B cell (primary cell): ENCODE data around the gene TGFBI. TPM values are rescaled to one million over a fixed set of nuclear protein-coding genes. Genes with fewer than 3 reads are reported as not detected.
"Not testable (repeated sequence)": the region's sequence is repeated elsewhere in the genome, so short reads cannot be mapped to it uniquely, and the experiment has no call there.

ENCODE experiments used
- ATAC-seq: fragments of 200-7000 bp; cut with Tn5 transposase; one replicate; pipeline ENCODE4 v1.10.0; 2021; ENCODE audit warnings: low read depth, mild to moderate bottlenecking, moderate number of reproducible peaks, moderate library complexity
- CTCF ChIA-PET: fragments of 350-600 bp; sonication (Branson Sonifier 250); formaldehyde crosslinking; loops from one replicate; lab custom pipeline; 2021; ENCODE audit warnings: antibody characterized with exemption, inconsistent platforms; lab: Charles Lee
- POLR2A ChIA-PET: fragments of 350-600 bp; sonication (Branson Sonifier 250); formaldehyde crosslinking; loops from one replicate; lab custom pipeline; 2021; ENCODE audit warnings: antibody characterized with exemption; lab: Charles Lee
- DNase-seq: peaks from one replicate; pipeline ENCODE4 v3.0.0; 2013
- H2AFZ ChIP-seq: 2 replicates; pipeline ENCODE4 v1.6.1; 2012; ENCODE audit warnings: mild to moderate bottlenecking, low read depth, low read length; ENCODE audit not compliant: insufficient read depth, poor library complexity, severe bottlenecking
- H3K27ac ChIP-seq, 2 donors: 1 replicate in 1 of 2; 2 replicates in 1 of 2; pipeline ENCODE4 v1.5.1; 2012 to 2013; ENCODE audit warnings: low read length in 2 of 2, mild to moderate bottlenecking in 2 of 2, moderate library complexity in 1 of 2
- H3K27me3 ChIP-seq, 4 experiments: fragments of 200-600 bp in 1 of 4; sonication (generic) in 1 of 4; replicated peaks in 1 of 4; 1 replicate in 2 of 4; 2 replicates in 2 of 4; pipeline versions ENCODE4 v1.6.1 to v1.7.0; 2013 to 2016; ENCODE audit warnings: low read length in 3 of 4, mild to moderate bottlenecking in 2 of 4, mixed read lengths in 1 of 4, moderate library complexity in 1 of 4; ENCODE audit not compliant: insufficient read depth in 4 of 4, control insufficient read depth in 3 of 4; ENCODE audit errors: control extremely low read depth in 1 of 4
- H3K36me3 ChIP-seq, 2 experiments: replicated peaks in 1 of 2; 1 replicate in 1 of 2; 2 replicates in 1 of 2; pipeline versions ENCODE4 v1.6.1 to v1.7.1; 2013; ENCODE audit warnings: low read length in 1 of 2; ENCODE audit not compliant: insufficient read depth in 2 of 2, control insufficient read depth in 1 of 2; ENCODE audit errors: control extremely low read depth in 1 of 2, extremely low read depth in 1 of 2
- H3K4me1 ChIP-seq, 2 donors: fragments of 200-600 bp in 1 of 2; sonication (generic) in 1 of 2; 1 replicate in 1 of 2; 2 replicates in 1 of 2; pipeline versions ENCODE4 v1.5.1 to v1.6.1; 2013 to 2017; ENCODE audit warnings: low read length in 2 of 2; ENCODE audit not compliant: control insufficient read depth in 2 of 2, insufficient read depth in 2 of 2
- H3K4me2 ChIP-seq: replicated peaks from 2 replicates; pipeline ENCODE3; 2012; ENCODE audit warnings: mild to moderate bottlenecking, low read depth, low read length; ENCODE audit not compliant: poor library complexity, severe bottlenecking
- H3K4me3 ChIP-seq, 5 experiments: fragments of 200-600 bp in 1 of 5; sonication (generic) in 1 of 5; 1 replicate in 3 of 5; 2 replicates in 2 of 5; pipeline versions ENCODE4 v1.5.1 to v1.7.0; 2011 to 2016; ENCODE audit warnings: low read length in 4 of 5, mild to moderate bottlenecking in 4 of 5, low read depth in 2 of 5, control low read depth in 1 of 5, moderate library complexity in 1 of 5; ENCODE audit not compliant: insufficient read depth in 1 of 5; ENCODE audit errors: control extremely low read depth in 1 of 5, extremely low read depth in 1 of 5
- H3K79me2 ChIP-seq: fragments of 200-600 bp; sonication (generic); one replicate; pipeline ENCODE4 v1.6.0; 2016; ENCODE audit warnings: low read length; ENCODE audit not compliant: control insufficient read depth, insufficient read depth
- H3K9ac ChIP-seq: fragments of 200-600 bp; sonication (generic); 2 replicates; pipeline ENCODE4 v1.6.1; 2017; ENCODE audit warnings: mild to moderate bottlenecking, low read length, moderate library complexity
- H3K9me3 ChIP-seq, 3 donors: one replicate each; pipeline versions ENCODE4 v1.6.1 to v1.7.1; 2013; ENCODE audit warnings: low read length in 2 of 3; ENCODE audit not compliant: control insufficient read depth in 2 of 3, insufficient read depth in 1 of 3; ENCODE audit errors: control extremely low read depth in 1 of 3
- H4K20me1 ChIP-seq: 2 replicates; pipeline ENCODE4 v1.6.0; 2012; ENCODE audit warnings: mild to moderate bottlenecking, low read length; ENCODE audit not compliant: insufficient read depth, control insufficient read depth, poor library complexity, severe bottlenecking
- H3K27ac Mint-ChIP-seq: one replicate; pipeline ENCODE4 v1.8.0; 2021; ENCODE audit warnings: mixed read lengths
- H3K27me3 Mint-ChIP-seq: one replicate; pipeline ENCODE4 v1.8.0; 2021; ENCODE audit warnings: mixed read lengths
- H3K4me1 Mint-ChIP-seq: one replicate; pipeline ENCODE4 v1.8.0; 2021; ENCODE audit warnings: mixed read lengths
- H3K4me3 Mint-ChIP-seq: one replicate; pipeline ENCODE4 v1.8.0; 2021; ENCODE audit warnings: mixed read lengths
- H3K9me3 Mint-ChIP-seq: one replicate; pipeline ENCODE4 v1.8.0; 2022; ENCODE audit warnings: mixed read lengths; ENCODE audit not compliant: insufficient read depth
- EZH2 ChIP-seq: IDR thresholded peaks from 2 replicates; pipeline ENCODE4 v1.6.1; 2012; ENCODE audit warnings: borderline replicate concordance, low read depth, mild to moderate bottlenecking, moderate library complexity, low read length; ENCODE audit not compliant: insufficient read depth, poor library complexity, severe bottlenecking
- WGBS: methylation state at CpG from one replicate; pipeline ENCODE4 v1.1.5; 2013; ENCODE audit warnings: missing lambda C conversion rate; ENCODE audit not compliant: insufficient coverage; 5-methylcytosine and 5-hydroxymethylcytosine counted together
- intact Hi-C: fragments of 100-400 bp; cut with micrococcal nuclease; formaldehyde crosslinking; loops from one replicate; pipeline ENCODE4 v1.10.0; 2022
- polyA plus RNA-seq: library from polyadenylated mRNA; depleted of rRNA; stranded (reverse); fragments of >200 nt; gene quantifications from 2 replicates; pipeline ENCODE4 v1.2.3, GENCODE V29; 2012
- total RNA-seq, 2 donors: library from RNA; stranded (reverse); fragments of 120-200 nt in 1 of 2; gene quantifications; 1 replicate in 1 of 2; 2 replicates in 1 of 2; pipeline versions ENCODE4 v1.2.3 to v1.2.4, GENCODE V29; 2013 to 2022
- TF ChIP-seq, protein P1 (sequence below): fragments of 200-600 bp; IDR thresholded peaks from one replicate; pipeline ENCODE4 v1.8.0; 2022; ENCODE audit warnings: antibody characterized with exemption, mild to moderate bottlenecking

The TGFBI gene
- total and polyA plus RNA-seq, 2 donors (not counting 1 experiment from before 2014, with no cell fraction given) = 3.7 to 4.5 TPM

DNA sequence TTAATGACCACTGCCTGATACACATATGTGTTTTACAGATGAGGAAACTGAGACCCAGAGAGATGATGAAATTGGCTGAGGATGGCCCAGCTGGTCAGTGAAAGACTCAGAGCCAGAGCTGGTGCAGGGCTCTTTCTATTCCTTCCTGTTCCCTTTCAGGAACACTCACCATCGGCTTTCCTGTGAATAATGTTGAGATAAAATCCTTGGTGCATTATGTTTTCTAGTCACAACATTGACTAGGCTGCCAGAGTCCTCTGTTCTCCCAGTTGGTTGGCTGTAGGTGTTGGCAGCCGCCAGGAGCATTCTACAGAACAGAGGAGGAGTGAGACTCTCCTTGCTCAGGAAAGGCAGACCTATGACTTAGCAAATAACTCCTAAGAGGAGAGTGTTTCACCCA lies 14.8 kb downstream of the TGFBI start:
- CTCF ChIA-PET = no interaction called here
- H3K9me3 ChIP-seq = peaks cover 0 to 2% (median 0%) of the 10 kb centered on the region in 3 donors

DNA sequence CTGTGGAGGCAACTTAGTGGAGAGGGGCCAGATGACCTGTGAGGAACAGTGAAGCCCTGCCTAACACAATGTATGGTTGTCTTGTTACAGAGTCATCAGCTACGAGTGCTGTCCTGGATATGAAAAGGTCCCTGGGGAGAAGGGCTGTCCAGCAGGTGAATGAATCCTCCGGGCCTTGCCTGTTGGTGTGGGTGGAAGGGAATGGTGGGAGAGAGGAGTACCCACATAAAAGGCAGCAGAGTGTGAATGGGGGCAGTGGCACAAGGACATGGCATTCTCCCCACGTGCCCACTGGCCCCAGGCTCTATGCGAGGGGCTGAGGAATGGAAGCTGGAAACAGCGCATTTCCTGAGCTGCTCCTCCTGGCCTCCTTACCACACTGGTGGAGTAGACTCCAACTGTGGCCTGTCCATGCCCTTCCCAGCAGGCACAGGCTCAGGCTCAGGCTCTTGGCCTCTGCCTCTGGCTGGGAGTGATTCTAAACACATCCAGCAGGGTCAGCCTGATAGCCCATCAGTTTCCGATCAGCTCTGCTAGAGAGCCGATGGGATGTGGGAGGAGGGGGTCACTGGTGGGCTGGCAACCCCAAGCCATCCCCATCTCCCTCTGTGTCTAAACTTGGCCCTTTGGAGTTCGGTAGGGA lies 15.3 kb downstream of the TGFBI start:
- intact Hi-C loops = no loop called here
- ChIA-PET CTCF (no interaction called here), POLR2A (no interaction called here)
- H3K4me1 ChIP-seq = no peaks in the 10 kb centered on the region
- no peaks in the 10 kb centered on the region for H4K20me1 ChIP-seq
- Mint-ChIP-seq H3K27me3 (peaks cover 3% of the 10 kb centered on the region), H3K4me1 (no peaks in the 10 kb centered on the region), H3K4me3 (no peak overlapping the region), H3K9me3 (no peaks in the 10 kb centered on the region), H3K27ac (no peak overlapping the region)
- no peak overlapping the region for H3K4me3 ChIP-seq
- H3K79me2 ChIP-seq = no peaks in the 10 kb centered on the region
- no peak for TF ChIP-seq EZH2
- TF ChIP-seq, protein P1, sequence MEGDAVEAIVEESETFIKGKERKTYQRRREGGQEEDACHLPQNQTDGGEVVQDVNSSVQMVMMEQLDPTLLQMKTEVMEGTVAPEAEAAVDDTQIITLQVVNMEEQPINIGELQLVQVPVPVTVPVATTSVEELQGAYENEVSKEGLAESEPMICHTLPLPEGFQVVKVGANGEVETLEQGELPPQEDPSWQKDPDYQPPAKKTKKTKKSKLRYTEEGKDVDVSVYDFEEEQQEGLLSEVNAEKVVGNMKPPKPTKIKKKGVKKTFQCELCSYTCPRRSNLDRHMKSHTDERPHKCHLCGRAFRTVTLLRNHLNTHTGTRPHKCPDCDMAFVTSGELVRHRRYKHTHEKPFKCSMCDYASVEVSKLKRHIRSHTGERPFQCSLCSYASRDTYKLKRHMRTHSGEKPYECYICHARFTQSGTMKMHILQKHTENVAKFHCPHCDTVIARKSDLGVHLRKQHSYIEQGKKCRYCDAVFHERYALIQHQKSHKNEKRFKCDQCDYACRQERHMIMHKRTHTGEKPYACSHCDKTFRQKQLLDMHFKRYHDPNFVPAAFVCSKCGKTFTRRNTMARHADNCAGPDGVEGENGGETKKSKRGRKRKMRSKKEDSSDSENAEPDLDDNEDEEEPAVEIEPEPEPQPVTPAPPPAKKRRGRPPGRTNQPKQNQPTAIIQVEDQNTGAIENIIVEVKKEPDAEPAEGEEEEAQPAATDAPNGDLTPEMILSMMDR = no peak
- no peaks in the 10 kb centered on the region for H3K27me3 ChIP-seq
- no peaks in the 10 kb centered on the region for H3K9me3 ChIP-seq
- 97% methylated on average over 7 of the region's 8 CpGs for WGBS
- DNase-seq (no peak), ATAC-seq (no peak)
- H2AFZ ChIP-seq = no peak overlapping the region
- H3K4me2 ChIP-seq = no peak overlapping the region
- no peak overlapping the region for H3K27ac ChIP-seq
- H3K36me3 ChIP-seq = no peaks in the 10 kb centered on the region
- H3K9ac ChIP-seq = no peak overlapping the region

More for the DNA sequence above, 14.8 kb downstream of the TGFBI start:
- Mint-ChIP-seq H3K4me3 (no peak overlapping the region), H3K27ac (no peak overlapping the region), H3K9me3 (no peaks in the 10 kb centered on the region), H3K27me3 (peaks cover 3% of the 10 kb centered on the region), H3K4me1 (no peaks in the 10 kb centered on the region)
- intact Hi-C loops = no loop called here
- Histone ChIP-seq H2AFZ (no peak overlapping the region), H3K9ac (no peak overlapping the region), H3K27me3 (no peaks in the 10 kb centered on the region), H3K4me3 (no peak overlapping the region), H3K27ac (no peak overlapping the region), H3K4me2 (no peak overlapping the region), H3K36me3 (no peaks in the 10 kb centered on the region), H3K79me2 (no peaks in the 10 kb centered on the region), H4K20me1 (no peaks in the 10 kb centered on the region), H3K4me1 (no peaks in the 10 kb centered on the region)
- no peak for DNase-seq
- TF ChIP-seq, protein P1 = no peak
- WGBS = 100% methylated on average over 1 of the region's 2 CpGs
- POLR2A ChIA-PET = no interaction called here
- no peak for ATAC-seq

DNA sequence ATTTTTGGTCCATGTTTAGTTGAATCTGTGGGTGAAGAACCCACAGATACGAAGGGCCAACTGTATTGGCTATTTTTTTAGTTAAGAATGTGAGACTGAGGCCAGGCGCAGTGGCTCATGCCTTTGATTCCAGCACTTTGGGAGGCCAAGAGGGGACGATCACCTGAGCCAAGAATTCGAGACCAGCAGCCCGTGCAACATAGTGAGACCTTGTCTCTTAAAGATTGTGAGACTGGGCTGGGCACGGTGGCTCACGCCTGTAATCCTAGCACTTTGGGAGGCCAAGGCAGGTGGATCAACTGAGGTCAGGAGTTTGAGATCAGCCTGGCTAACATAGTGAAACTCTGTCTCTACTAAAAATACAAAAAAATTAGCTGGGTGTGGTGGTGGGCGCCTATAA lies 16.2 kb downstream of the TGFBI start:
- not testable (repeated sequence) for H4K20me1 ChIP-seq, H3K9me3 ChIP-seq

More for the DNA sequence above, 16.2 kb downstream of the TGFBI start:
- ATAC-seq, H3K36me3 ChIP-seq, H3K79me2 ChIP-seq, H3K4me1 Mint-ChIP-seq, H3K4me3 ChIP-seq, H3K4me1 ChIP-seq, DNase-seq, H2AFZ ChIP-seq, intact Hi-C loops, H3K4me2 ChIP-seq, H3K27me3 ChIP-seq, H3K4me3 Mint-ChIP-seq, H3K27me3 Mint-ChIP-seq, H3K9ac ChIP-seq, POLR2A ChIA-PET, H3K27ac ChIP-seq, H3K27ac Mint-ChIP-seq, H3K9me3 Mint-ChIP-seq: not testable (repeated sequence)
- WGBS = 97% methylated on average over 7 of the region's 8 CpGs
- CTCF ChIA-PET = interaction anchor here (0.6 kb wide), 1 partner anchor 529 kb away, joined by 4 read pairs; no protein-coding TSS in a partner anchor
